Islet precursor cell (in vitro differentiated cells): ENCODE data around the gene FAAP100.

ENCODE experiments used
- DNase-seq: peaks from one replicate; pipeline ENCODE4 v3.0.0-alpha.2; 2018

Gene FAAP100

DNA sequence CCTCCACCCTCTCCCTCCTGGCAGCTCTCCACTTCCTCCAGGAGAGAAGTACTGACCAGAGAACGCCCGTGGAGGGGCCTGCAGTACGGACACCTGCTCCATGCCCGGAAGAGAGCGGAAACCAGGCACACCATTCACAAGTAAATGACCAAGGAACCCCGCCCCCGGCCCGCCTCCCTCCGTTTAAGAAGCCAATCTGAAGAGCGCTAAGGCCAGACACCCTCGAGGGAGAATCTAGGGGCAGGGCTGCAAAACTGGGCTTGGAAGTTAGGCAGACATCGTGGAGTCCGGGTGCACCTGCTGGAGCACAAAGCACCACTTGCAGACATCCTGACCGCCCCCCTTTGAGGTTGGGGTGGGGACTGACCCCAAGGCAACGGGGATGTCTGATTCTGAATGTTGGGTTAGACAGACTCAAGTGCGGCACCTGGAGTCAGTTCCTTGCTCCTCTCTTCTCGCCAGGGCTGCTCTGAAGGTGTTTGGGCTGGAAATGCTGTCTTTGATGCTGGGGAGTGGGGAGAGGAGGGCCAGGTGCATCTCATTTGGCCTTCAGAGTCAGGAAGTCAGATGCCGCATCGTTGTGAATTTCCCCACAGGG lies 964 bp upstream of the FAAP100 start:
- DNase-seq, result peak; percentile 97

DNA sequence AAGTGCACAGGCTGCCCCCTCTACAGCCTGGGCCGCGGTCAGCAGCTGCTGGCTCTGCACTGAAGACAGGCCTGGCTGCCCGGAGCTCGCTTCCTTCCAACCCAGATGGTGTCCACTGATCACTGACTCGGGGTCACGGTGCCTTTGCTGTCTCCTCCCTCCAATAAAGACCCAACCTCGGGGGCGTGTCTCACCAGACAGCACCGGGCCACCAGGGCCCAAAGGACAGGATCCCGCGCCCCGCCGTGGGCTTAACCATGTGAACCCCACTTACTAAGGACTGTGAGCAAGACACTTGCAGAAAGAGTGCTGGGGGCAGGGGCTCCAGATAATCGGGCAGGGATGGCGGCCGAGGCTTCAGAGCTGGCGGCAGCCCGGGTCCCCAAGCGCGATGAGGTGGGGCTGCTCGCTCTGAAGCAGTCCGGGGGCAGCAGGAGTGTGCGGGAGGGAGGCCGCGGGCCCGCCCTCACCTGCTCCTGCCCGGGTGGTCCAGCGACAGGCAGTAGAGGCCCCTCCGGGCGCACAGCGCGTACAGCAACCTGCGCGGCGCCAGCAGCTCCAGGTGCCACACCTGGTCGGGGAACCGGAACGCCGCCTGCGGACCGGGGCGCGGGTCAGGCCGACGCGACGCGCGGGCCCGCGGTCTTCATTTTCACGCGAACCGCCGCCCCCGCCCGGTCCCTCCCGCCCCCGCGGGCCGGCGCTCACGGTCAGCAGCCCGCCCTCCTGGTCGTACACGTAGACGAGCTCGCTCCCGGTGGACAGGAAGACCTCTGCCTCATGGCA lies 502 bp downstream of the FAAP100 start:
- DNase-seq, result no peak

DNA sequence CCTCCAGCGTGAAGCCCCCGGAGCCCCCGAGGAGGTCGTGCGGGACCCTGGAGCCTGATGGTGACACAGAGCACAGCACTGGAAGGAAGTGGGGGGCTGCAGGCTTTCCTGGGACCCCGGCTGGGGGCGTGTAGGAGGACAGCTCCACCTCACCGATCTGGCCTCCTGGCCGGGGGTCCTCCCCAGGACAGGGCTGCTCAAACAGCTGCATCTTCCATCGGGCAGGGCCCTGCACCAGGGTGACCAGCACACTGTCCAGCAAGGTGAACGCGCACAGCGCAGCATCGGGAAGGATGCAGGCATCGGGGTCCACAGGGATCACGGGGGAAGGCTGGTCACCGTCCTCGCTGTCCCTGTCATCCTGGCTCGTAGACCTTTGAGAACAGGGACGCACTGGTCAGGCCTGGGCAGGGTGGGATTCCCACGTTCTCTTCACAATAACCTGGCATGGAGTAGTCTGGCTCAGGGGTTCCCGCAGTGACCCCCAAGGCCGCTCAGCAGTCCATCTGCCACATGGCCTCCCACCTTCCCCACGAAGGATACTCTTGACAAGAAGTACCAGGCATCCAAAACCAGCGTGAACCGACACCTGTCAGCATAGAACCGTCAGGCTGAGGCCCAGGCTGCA lies 1.2 kb downstream of the FAAP100 start:
- DNase-seq, result no peak

DNA sequence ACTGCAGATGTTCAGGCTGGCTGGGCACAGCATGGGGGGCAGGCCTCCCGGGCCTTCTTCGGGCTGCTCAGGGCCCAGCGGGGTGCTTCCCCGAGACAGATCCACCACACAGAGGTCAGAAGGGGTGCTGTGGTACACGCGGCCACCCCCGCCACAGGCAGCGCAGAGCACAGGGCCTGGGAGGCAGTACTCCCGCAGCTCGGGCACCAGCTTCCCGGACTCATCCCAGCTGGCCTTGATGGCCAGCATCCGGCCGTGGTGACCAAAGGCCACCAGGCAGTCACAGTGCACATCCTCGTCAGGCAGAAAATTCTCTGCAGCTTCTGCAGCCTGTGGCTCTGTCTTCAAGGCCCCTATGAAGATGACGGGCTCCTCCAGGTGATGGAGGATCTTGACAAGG lies 1.9 kb downstream of the FAAP100 start:
- no peak for DNase-seq

DNA sequence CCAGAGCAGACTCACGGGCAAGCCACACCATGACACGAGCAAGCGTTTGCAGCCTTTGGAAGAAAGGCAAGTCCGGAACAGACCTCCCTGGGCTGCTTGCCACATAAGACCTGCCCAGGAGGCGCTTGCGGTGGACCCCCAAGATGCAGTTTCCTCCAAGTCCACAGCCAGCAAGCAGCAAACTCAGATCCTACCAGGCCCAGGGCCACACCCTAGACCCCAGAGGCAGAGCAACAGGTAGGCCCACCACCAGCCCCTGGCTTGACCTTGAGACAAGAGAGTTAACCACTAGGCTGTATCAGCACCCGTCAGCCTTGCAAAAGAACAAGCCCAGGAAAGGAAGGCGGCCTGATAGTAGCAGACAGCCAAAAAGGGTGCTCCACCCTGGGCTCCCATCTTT lies 2.3 kb downstream of the FAAP100 start:
- DNase-seq, result no peak

DNA sequence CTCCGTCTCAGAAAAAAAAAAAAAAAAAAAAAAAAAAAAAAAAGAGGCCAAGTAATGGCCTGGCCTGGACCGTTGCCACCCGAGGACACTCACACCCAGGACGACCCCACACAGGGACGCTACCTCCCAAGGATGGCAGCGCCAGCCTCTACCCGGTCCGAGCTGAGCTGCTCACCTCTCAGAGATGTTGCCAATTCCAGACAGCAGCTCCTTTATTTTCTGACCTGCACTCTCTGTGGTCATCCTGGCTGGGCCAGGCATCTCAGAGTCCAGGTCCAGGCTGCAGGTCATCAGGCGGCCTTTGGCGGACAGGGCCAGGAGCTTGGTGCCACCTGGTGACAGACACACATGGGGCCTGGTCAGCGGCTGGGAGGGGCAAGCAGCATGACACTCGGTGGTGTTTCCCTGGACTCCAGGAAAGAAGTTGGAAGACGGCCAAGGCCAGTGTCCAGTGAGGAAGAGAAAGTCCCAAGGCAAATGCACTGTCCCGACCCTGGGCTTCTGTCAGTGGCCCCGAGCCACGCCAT lies 3.1 kb downstream of the FAAP100 start:
- DNase-seq, result no peak

DNA sequence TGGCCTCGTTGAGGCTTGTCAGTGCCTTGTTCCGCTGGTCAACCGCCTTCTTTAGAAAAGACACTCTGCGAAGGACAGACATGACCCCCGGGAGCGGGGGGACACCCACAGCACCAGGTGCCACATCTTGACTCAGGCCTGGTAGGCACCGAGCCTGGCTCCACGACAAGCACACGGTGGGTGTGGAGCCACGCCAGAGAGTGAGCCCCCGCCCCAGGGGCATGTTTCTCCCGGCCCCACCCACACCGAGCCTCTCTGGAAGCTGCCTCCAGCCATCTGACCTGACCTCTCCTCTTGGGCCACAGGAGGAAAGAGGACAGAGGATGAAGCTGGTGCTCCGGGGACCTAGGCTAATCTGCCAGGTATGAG lies 4.6 kb downstream of the FAAP100 start:
- DNase-seq, result no peak

DNA sequence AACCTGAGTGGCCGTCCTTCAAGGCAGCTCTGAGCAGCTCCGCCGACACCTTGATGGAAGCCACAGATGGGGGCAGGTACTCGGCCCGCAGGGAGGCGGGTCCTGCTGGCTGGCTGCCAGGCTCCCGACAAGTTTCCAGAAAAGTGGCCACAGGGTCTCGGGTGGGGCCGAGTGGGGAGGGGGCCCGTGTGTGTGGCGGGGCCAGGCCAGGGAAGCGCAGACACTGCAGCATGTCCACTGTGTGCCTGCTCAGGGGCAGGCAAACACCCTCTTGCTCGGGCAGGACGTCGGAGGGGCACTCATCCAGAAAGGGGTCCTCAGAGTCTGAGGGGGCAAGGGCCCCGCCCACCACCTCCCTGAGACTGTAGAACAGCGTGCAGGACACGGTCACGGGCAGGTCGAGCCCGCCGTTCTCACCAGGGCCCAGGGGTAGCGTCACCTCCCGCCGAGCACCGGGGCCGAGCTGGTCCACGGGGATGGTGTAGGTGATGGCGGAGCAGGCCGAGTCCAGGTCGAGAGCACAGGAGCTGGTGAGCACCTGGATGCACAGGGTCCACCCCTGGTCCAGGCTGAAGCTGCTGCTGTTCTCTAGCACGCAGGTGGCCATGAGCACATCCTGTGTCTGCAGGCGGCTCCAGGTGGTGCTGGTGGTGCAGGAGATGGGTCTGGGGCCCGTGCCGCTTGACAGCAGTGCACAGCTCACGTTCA lies 5.1 kb downstream of the FAAP100 start:
- no peak for DNase-seq

DNA sequence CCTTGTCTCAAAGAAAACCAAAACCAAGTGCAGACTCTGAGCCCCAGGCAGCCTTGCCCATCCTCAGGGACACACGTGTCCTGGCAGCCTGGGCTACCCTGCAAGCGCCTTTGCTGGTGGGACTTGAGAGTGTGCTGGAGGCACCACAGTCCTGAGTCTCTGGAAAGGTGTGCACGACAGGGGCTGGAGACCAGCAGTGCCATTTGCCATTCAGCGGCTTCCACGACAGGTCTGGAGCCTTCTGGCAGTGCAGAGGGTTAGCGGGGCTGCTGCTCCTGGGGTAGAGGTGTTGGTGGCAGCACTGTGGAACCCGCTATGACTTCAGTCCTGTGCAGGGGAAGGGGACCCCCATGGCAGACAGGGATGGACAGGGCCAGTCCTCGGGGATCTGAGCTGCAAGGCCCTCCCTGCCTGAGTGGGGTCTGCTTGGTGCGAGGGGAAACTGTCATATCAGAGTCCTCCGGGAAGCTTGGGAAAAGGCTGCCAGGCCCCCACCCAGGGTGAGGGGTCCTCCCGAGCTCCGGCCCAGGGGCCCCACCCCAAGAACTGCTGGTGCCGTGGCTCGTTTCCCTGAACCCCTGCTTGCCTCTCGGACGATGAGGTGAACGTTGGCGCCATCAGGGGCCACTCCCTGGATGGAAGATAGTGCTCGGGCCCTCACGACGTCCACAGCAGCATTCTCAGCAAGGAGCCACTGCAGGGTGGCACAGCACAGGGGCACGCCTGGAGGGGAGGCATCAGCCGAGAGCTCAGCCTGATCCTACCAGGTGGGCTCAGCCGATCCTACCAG lies 6.8 kb downstream of the FAAP100 start:
- no peak for DNase-seq

DNA sequence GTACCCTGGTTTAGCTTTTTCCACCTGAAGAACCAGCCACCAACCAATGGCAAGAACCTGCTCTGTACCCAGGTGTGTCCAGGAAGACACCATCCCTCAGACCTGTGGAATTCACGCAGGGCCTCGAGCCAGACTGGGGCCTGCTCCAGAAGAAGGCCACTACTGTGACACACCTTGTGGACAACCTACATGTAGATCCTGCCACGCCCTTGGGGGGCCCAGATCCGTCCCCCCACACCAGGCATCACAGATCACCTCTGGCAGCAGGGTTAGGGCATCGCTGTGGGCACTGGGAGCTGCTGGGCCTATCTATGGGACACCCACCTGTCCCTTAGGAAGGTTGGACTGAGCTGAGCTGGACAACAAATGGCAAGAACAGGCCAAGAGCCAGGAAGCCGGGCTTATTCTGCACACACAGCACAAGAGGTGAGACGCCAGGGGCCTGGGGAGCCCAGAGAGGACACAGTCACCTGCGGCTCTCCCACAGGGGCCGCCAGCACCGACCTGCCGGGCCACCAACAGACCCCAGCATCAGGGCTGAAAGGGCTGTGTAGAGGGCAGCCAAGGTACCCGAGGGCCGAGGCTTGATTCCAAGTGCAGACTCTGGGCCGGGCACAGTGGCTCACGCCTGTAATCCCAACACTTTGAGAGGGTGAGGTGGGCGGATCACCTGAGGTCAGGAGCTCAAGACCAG lies 7.7 kb downstream of the FAAP100 start:
- DNase-seq, result no peak

DNA sequence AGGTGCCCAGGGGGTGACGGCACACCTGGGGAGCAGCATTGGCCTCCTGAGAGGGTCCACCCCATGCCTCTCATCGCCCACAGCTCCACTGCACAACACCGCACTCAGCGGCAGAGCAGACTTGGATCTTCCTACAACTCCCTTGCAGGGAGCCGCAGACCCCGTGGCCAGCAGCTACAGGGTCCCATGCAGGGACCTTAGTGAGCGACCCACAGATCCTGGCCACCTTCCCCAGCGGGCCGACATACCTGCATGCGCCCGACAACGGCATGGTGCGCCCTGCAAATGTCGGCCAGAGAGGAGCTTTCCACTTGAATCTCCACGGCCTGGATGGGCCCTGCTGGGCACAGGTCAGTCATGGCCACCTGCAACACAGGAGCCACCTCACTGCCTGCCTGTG lies 8.4 kb downstream of the FAAP100 start:
- DNase-seq, result no peak

DNA sequence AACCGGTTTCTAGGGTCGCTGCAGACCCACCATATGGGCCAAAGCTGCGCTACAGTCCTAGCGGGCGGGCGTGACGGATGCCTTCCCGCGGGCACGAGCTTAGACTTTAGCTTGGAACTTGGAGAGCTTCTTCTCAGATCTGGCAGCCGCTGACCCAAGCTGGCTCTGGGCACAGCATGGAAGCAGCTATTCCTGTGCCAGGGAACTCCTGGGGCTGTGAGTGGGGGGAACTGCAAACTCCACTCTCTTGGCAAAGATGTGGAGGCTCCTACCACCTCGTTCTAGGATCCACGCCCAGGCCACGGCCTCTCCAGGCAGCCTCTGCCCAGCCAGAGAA lies 8.8 kb downstream of the FAAP100 start:
- no peak for DNase-seq

DNA sequence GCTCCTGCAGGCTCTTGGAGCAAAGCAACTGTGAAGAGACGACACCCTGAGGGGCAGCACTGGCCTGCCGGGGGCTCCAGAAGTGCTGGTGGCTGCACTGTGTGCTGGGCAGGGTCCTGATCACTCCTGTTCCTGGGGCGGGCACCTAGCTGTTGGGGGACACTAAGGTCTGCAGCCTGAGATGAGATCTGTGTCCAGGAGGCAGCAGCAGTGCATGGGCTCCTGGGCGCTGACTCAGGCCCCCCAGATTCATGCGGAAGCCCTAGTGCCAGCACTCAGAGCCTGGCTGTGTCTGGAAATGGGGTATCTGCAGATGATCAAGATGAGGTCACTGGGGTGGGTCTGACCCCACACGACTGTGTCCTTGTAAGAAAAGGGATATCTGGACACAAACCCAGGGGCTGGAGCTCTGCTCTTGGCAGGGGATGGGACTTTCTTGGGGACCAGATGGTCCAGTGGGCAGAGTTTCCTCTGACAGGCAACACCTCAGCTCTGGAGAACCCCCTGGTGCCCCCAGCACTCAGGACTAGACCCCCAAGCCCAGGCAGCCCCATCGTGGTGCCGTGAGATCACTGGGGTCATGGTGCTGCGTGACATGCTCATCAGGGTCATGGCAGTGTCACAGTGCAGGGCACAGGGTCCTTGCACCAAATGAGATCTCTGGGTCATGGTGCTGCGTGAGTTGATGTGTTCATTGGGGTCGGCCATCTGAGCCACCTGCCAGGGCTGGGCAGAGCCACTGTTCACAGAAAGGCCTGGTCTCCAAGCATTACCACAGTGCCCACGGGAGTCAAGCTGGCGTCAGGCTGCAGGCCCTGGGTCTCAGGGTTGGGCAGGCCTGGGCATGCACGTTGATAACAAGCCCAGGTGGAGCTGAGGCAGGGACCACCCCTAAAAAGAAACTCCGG lies 9.5 kb downstream of the FAAP100 start:
- no peak for DNase-seq

DNA sequence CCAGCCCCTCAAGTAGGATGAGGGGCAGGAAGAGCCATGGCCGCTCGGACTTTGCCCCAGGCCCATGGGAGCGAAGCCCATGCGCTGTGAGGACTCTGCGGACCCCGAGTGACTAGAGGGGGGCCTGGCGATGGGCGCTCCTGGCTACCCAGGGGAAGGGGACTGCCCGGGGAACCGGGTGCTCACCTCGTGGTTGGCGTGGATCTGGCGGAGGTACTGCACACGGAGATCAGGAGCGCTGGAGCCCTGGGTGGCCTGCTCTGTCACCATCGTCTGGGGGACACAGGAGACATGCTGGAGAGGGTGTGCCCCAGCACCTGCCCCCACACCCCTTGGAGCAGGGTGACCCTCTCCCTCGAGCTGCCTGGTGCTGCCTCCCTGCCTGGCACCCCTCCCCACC lies 11.0 kb downstream of the FAAP100 start:
- no peak for DNase-seq

DNA sequence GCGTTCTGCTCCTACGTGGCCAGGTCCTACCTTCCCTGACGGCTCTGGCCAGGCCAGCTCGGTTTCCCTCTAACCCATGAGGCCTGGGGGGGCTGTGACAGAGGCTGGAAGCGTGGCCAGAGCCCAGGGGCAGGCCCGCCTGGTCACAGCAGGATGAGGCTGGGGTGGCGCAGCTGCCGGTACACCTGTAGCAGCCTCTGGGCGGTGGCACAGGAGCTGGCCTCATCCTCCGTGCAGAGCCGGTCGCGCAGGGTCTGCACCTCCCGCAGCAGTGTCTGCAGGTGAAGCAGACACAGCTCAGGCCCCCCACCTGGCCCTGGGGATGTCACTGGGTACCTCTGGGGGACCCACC lies 11.5 kb downstream of the FAAP100 start:
- DNase-seq, result no peak

DNA sequence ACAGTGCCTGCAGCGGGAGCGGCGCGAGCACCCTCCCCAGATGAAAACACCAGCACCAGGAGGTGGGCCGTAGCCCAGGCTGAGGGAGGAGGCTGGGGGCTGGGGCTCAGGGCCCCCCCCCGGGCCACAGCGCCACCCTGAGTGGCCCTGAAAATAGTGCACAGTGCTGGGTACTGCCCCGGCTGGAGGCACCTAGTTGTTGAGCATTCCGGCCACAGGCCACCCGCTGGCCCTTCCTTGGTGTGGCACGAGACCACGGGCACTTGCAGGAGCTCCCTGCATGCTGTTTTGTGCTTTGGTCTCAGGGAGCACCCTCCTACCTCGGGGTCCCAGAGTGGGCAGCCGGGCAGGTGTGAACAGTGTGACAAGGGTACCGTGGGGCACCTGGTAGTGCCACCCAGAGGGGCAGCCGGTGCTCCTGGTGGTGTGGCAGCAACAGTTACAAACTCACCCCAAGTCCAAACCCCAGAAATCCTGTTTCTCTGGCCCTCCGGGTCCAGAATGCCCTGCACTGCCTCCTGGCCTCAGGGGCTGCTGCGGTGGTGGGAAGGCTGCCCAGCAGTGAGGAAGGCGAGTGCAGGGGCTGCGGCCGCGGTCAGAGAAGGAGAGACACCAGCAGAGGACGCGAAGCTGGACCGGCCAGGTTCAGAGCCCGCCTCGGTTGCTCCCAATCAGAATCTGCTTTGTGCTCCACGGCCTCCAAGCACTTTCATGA lies 12.0 kb downstream of the FAAP100 start:
- no peak for DNase-seq

DNA sequence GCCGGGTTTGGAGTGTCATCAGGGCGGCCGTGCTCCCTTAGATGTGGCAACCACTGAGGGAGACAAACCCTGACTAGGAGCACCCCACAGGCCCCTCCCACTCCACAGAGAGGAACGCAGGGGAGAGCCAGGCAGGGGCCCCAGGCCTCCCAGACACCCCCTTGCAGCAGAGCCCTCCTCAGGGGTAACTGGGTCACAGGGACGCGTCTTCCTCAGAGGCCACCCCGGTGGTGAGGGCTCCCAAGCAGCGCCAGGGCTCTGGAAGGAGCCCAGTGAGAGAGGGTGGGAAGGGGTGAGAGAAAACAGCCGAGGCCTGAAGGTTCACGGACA lies 12.6 kb downstream of the FAAP100 start:
- no peak for DNase-seq

DNA sequence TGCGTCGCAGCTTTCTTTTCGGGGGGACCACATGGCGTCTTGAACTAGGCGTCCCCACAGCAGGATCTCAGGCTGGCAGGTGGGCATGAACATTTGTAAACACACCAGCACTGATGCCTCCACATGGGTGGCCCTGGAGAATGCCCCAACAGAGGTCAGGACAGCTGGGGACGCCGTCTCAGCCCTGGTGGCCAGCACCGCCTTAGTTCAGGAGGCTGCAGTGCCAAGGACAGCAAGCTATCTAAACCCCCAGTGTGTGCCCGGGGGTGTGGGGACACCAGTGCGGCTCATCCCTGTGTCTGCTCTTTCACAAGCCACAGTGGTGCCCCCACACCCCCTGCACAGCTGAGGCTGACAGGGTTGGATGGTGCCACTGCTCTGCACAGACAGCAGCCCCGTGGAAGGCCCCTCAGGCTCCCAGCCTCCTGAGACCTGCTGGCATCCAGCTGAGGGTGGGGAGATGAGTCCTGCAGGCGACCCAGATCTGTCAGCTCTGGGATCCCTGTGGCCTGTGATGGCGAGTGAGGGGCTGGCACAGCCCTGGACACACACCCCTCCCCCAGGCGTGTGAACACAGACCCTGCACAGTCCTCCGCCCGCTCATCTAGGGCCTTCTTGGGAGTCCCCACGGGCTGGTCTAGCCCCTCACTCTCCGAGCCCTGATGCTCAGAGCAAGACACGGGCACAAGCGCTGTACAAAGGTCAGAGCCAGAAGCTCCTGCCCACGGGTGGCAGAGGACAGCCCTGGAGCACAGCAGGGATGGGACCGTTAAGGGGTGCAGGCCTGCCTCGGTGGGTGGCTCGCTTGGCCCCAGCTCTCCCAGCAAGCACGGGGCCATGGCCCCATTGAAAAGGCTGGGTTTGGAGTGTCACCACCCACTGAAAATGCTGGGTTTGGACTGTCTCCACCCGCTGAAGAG lies 13.2 kb downstream of the FAAP100 start:
- no peak for DNase-seq

DNA sequence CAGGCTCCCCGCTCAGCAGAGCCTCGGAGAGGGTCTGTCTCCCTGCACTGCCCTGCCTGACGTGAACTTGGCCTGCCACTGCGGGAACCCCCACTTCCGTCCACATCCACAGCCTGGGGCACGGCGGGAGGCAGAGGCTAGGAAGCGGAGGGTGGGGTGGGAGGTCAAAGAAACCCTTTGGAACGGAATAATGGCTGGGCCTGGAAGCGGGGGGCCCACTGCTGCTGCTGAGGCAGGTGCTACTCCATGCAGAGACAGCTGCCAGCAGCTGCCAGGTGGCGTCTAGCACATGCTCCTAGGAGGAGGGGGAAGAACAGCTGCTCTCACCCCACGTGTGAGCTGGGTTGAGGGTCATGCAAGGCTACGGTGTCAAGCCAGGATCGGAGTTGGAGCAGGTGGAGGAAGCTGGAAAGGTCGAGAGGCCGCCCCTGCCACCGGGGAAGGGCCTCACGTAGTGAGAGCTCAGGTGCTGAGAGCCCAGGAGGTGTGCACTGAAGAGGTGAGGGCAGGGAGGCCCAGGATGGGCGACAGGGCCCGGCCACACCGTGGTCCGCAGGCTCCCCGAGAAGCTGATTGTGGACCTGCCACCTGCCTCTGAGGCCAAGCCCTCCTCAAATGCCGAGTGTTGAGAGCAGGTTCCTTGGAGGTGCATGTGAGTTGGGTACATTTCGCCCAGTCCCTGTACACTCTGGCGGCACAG lies 14.1 kb downstream of the FAAP100 start:
- no peak for DNase-seq
